ENCODE results near the gene NACA2. TPM values are rescaled to one million over a fixed set of nuclear protein-coding genes. Genes with fewer than 3 reads are reported as not detected.
"Not testable (repeated sequence)": the region's sequence is repeated elsewhere in the genome, so short reads cannot be mapped to it uniquely, and the experiment has no call there.

The NACA2 gene
- total and polyA plus RNA-seq, 2 donors (not counting 1 experiment from before 2014, with no cell fraction given) = not detected

- H3K4me1 Mint-ChIP-seq = peaks cover 3% of the 10 kb centered on the region
- Histone ChIP-seq H3K9me3 (ENCODE audit: control extremely low read depth in 1 of 3, control insufficient read depth in 2 of 3, insufficient read depth in 1 of 3, low read length in 2 of 3) (no peaks in the 10 kb centered on the region), H3K27ac (ENCODE audit: low read length in 2 of 2) (no peak overlapping the region), H3K4me2 (replicated peaks; ENCODE audit: low read depth, low read length, poor library complexity, severe bottlenecking) (no peak overlapping the region), H3K79me2 (ENCODE audit: control insufficient read depth, insufficient read depth, low read length) (no peaks in the 10 kb centered on the region), H3K9ac (ENCODE audit: low read length) (no peak overlapping the region), H3K36me3 (replicated peaks in 1 of 2; ENCODE audit: control extremely low read depth in 1 of 2, control insufficient read depth in 1 of 2, extremely low read depth in 1 of 2, insufficient read depth in 2 of 2, low read length in 1 of 2) (no peaks in the 10 kb centered on the region), H3K4me1 (ENCODE audit: control insufficient read depth in 2 of 2, insufficient read depth in 2 of 2, low read length in 2 of 2) (no peaks in the 10 kb centered on the region), H2AFZ (ENCODE audit: insufficient read depth, low read depth, low read length, poor library complexity, severe bottlenecking) (no peak overlapping the region), H4K20me1 (ENCODE audit: control insufficient read depth, insufficient read depth, low read length, poor library complexity, severe bottlenecking) (no peaks in the 10 kb centered on the region), H3K27me3 (replicated peaks in 1 of 4; ENCODE audit: control extremely low read depth in 1 of 4, control insufficient read depth in 3 of 4, insufficient read depth in 4 of 4, low read length in 3 of 4) (peaks cover 0 to 10% (median 0%) of the 10 kb centered on the region in 4 experiments), H3K4me3 (ENCODE audit: control extremely low read depth in 1 of 5, extremely low read depth in 1 of 5, insufficient read depth in 1 of 5, low read depth in 2 of 5, low read length in 4 of 5) (no peak overlapping the region)
- no peaks in the 10 kb centered on the region for H3K9me3 Mint-ChIP-seq (ENCODE audit: insufficient read depth)
- 80% methylated on average over 1 of the region's 4 CpGs for WGBS (ENCODE audit: insufficient coverage)
- H3K27me3 Mint-ChIP-seq = peaks cover 4% of the 10 kb centered on the region
- ATAC-seq (ENCODE audit: low read depth) (no peak), DNase-seq (no peak)
- TF ChIP-seq CTCF (IDR thresholded peaks at IDR 0.05) = no peak
- TF ChIP-seq EZH2 (IDR thresholded peaks at IDR 0.05; ENCODE audit: borderline replicate concordance, insufficient read depth, low read depth, low read length, poor library complexity, severe bottlenecking) = no peak
- intact Hi-C loops (cut with micrococcal nuclease) = no loop called here
- H3K4me3 Mint-ChIP-seq = no peak overlapping the region
- H3K27ac Mint-ChIP-seq = no peak overlapping the region
- ChIA-PET POLR2A (no interaction called here), CTCF (interaction anchor here (0.5 kb wide), 1 partner anchor 986 kb away, joined by 3 read pairs; no protein-coding TSS in a partner anchor)
These were observed 3.0 kb downstream of the NACA2 start for GRCh38 chr17:61587807-61588660.

GRCh38 chr17:61587242-61587641, 3.8 kb downstream of the NACA2 start:
- POLR2A ChIA-PET = no interaction called here
- no peaks in the 10 kb centered on the region for H4K20me1 ChIP-seq (ENCODE audit: control insufficient read depth, insufficient read depth, low read length, poor library complexity, severe bottlenecking)
- H3K4me3 ChIP-seq (ENCODE audit: control extremely low read depth in 1 of 5, extremely low read depth in 1 of 5, insufficient read depth in 1 of 5, low read depth in 2 of 5, low read length in 4 of 5) = no peak overlapping the region
- TF ChIP-seq EZH2 (IDR thresholded peaks at IDR 0.05; ENCODE audit: borderline replicate concordance, insufficient read depth, low read depth, low read length, poor library complexity, severe bottlenecking) (no peak), CTCF (IDR thresholded peaks at IDR 0.05) (no peak)
- no peak overlapping the region for H3K27ac ChIP-seq (ENCODE audit: low read length in 2 of 2)
- no peaks in the 10 kb centered on the region for H3K9me3 ChIP-seq (ENCODE audit: control extremely low read depth in 1 of 3, control insufficient read depth in 2 of 3, insufficient read depth in 1 of 3, low read length in 2 of 3)
- CTCF ChIA-PET = no interaction called here
- intact Hi-C loops (cut with micrococcal nuclease) = no loop called here
- Mint-ChIP-seq H3K9me3 (ENCODE audit: insufficient read depth) (no peaks in the 10 kb centered on the region), H3K4me1 (peaks cover 3% of the 10 kb centered on the region), H3K4me3 (no peak overlapping the region), H3K27ac (no peak overlapping the region), H3K27me3 (peaks cover 4% of the 10 kb centered on the region)
- peaks cover 0 to 10% (median 0%) of the 10 kb centered on the region in 4 experiments for H3K27me3 ChIP-seq (replicated peaks in 1 of 4; ENCODE audit: control extremely low read depth in 1 of 4, control insufficient read depth in 3 of 4, insufficient read depth in 4 of 4, low read length in 3 of 4)
- WGBS (ENCODE audit: insufficient coverage) = no CpG with 5 or more reads among the region's 1 CpG
- H3K9ac ChIP-seq (ENCODE audit: low read length) = no peak overlapping the region
- H2AFZ ChIP-seq (ENCODE audit: insufficient read depth, low read depth, low read length, poor library complexity, severe bottlenecking) = no peak overlapping the region
- DNase-seq (no peak), ATAC-seq (ENCODE audit: low read depth) (no peak)
- no peaks in the 10 kb centered on the region for H3K36me3 ChIP-seq (replicated peaks in 1 of 2; ENCODE audit: control extremely low read depth in 1 of 2, control insufficient read depth in 1 of 2, extremely low read depth in 1 of 2, insufficient read depth in 2 of 2, low read length in 1 of 2)
- H3K79me2 ChIP-seq (ENCODE audit: control insufficient read depth, insufficient read depth, low read length) = no peaks in the 10 kb centered on the region
- H3K4me1 ChIP-seq (ENCODE audit: control insufficient read depth in 2 of 2, insufficient read depth in 2 of 2, low read length in 2 of 2) = no peaks in the 10 kb centered on the region
- no peak overlapping the region for H3K4me2 ChIP-seq (replicated peaks; ENCODE audit: low read depth, low read length, poor library complexity, severe bottlenecking)

- H2AFZ ChIP-seq (ENCODE audit: insufficient read depth, low read depth, low read length, poor library complexity, severe bottlenecking); H3K9ac ChIP-seq (ENCODE audit: low read length); H3K4me2 ChIP-seq (replicated peaks; ENCODE audit: low read depth, low read length, poor library complexity, severe bottlenecking); H3K36me3 ChIP-seq (replicated peaks in 1 of 2; ENCODE audit: control extremely low read depth in 1 of 2, control insufficient read depth in 1 of 2, extremely low read depth in 1 of 2, insufficient read depth in 2 of 2, low read length in 1 of 2); H3K4me3 ChIP-seq (ENCODE audit: control extremely low read depth in 1 of 5, extremely low read depth in 1 of 5, insufficient read depth in 1 of 5, low read depth in 2 of 5, low read length in 4 of 5); ATAC-seq (ENCODE audit: low read depth); H3K27ac Mint-ChIP-seq; H3K4me1 Mint-ChIP-seq; POLR2A ChIA-PET; H3K79me2 ChIP-seq (ENCODE audit: control insufficient read depth, insufficient read depth, low read length); H4K20me1 ChIP-seq (ENCODE audit: control insufficient read depth, insufficient read depth, low read length, poor library complexity, severe bottlenecking); H3K4me3 Mint-ChIP-seq; H3K27ac ChIP-seq (ENCODE audit: low read length in 2 of 2); DNase-seq; H3K27me3 Mint-ChIP-seq; H3K9me3 ChIP-seq (ENCODE audit: control extremely low read depth in 1 of 3, control insufficient read depth in 2 of 3, insufficient read depth in 1 of 3, low read length in 2 of 3); H3K27me3 ChIP-seq (replicated peaks in 1 of 4; ENCODE audit: control extremely low read depth in 1 of 4, control insufficient read depth in 3 of 4, insufficient read depth in 4 of 4, low read length in 3 of 4); H3K9me3 Mint-ChIP-seq (ENCODE audit: insufficient read depth); CTCF ChIA-PET; intact Hi-C loops (cut with micrococcal nuclease); H3K4me1 ChIP-seq (ENCODE audit: control insufficient read depth in 2 of 2, insufficient read depth in 2 of 2, low read length in 2 of 2): not testable (repeated sequence)
- WGBS (ENCODE audit: insufficient coverage) = no CpG with 5 or more reads among the region's 3 CpGs
These were observed 4.4 kb downstream of the NACA2 start for GRCh38 chr17:61586622-61587021.

Measured in B cell (primary cell).